SK-N-SH treated with all-trans-retinoic acid at 6 μM for 48 hours (cell line): ENCODE data around the gene MEIOC.

Experiments used
- GLIS3 ChIP-seq: fragments of 250-450 bp; sonication (Bioruptor Pico); IDR thresholded peaks from 2 replicates; pipeline ENCODE4 v1.5.0; 2020; ENCODE audit warnings: mild to moderate bottlenecking, moderate library complexity
- OSR1 ChIP-seq: fragments of 250-450 bp; sonication (Bioruptor Pico); IDR thresholded peaks from 2 replicates; pipeline ENCODE4 v1.8.0; 2022; ENCODE audit warnings: moderate library complexity, mild to moderate bottlenecking, inconsistent platforms
- PATZ1 ChIP-seq: fragments of 250-450 bp; sonication (Bioruptor Pico); IDR thresholded peaks from 2 replicates; pipeline ENCODE4 v1.8.0; 2020; ENCODE audit warnings: mild to moderate bottlenecking, moderate library complexity, borderline replicate concordance

GRCh38 chr17:44608727-44609435 lies 47.4 kb upstream of the MEIOC start:
- TF ChIP-seq GLIS3 (CRISPR knock-in tag) (no peak), PATZ1 (no peak), OSR1 (CRISPR knock-in tag) (no peak)
